Stimulated activated CD8-positive, alpha-beta memory T cell treated with anti-CD3 and anti-CD28 coated beads, Interleukin-15, amount 100 ng/mL, for 1 hour (primary cell): ENCODE results near the gene PRSS8.

Experiments used
- DNase-seq: peaks from one replicate; pipeline ENCODE4 v3.0.0-alpha.2; 2020; ENCODE audit warnings: low read depth

The PRSS8 gene

GRCh38 chr16:31128711-31129567, 6.6 kb downstream of the PRSS8 start:
- DNase-seq, result no peak

DNA sequence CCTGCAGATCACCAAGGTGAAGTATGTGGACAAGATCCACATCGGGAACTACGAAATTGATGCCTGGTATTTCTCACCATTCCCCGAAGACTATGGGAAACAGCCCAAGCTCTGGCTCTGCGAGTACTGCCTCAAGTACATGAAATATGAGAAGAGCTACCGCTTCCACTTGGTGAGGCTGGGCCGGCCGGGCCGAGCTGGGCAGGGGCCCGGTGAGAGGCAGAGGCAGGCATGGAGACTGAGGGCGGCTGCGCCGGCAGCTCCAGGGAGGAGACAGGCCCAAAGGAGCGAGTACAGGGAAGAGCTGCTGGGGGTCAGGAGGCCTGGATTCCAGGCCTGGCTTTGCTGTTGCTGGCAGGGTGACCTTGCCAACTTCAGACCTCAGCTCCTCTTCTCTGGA, 8.3 kb downstream of the PRSS8 start:
- no peak for DNase-seq

- DNase-seq, result no peak
Measured at GRCh38 chr16:31125844-31126243, 9.7 kb downstream of the PRSS8 start.

DNA sequence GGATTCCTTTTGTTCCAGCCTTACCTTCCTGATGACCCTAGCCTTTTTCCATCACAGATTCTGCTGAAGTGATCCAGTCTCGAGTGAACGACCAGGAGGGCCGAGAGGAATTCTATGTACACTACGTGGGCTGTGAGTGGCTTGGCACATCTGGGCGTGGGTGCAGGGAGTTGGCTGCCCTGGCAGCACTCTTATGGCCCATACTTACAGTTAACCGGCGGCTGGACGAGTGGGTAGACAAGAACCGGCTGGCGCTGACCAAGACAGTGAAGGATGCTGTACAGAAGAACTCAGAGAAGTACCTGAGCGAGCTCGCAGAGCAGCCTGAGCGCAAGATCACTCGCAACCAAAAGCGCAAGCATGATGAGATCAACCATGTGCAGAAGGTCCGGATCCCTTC, 15.4 kb downstream of the PRSS8 start:
- no peak for DNase-seq

DNA sequence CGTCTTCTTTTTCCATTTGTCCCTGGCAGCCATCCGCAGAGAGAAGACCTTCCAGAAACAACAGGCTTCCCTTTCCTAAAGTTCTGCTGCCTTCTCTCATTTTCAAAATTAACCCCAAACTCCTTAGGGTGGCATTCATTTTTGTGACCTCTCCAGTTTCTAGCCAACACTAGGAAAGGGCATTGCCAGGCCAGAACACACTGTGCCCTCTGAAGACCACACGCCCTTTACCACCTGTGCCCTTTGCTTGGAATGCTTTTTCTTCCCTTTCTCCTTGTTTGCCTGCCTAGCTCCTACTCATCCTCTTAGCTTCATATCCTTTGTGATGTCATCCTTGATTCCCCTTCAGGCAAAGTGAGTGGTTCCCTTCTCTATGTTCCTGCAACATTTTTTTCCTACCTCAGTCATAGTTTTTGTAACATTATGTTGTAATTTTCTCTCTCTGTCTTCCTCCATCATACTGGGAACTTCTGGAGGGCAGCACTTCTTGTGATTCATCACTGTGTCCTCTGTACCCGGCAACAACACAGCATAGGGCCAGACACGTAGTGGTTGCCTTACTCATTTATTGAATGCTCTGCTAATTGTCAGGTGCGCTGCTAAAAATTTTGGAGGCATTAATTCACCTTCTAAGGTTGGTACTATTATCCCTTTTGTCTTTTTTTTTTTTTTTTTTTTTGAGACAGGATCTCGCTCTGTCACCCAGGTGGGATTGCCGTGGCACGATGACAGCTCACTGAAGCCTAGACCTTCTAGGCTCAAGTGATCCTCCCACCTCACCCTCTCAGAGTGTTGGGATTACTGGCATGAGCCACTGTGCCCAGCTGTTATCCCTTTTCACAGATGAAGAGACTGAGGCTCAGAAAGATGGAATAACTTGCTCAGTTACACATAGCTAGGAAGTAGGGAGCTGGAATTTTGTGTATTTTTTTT, 17.0 kb downstream of the PRSS8 start:
- DNase-seq, result no peak

DNA sequence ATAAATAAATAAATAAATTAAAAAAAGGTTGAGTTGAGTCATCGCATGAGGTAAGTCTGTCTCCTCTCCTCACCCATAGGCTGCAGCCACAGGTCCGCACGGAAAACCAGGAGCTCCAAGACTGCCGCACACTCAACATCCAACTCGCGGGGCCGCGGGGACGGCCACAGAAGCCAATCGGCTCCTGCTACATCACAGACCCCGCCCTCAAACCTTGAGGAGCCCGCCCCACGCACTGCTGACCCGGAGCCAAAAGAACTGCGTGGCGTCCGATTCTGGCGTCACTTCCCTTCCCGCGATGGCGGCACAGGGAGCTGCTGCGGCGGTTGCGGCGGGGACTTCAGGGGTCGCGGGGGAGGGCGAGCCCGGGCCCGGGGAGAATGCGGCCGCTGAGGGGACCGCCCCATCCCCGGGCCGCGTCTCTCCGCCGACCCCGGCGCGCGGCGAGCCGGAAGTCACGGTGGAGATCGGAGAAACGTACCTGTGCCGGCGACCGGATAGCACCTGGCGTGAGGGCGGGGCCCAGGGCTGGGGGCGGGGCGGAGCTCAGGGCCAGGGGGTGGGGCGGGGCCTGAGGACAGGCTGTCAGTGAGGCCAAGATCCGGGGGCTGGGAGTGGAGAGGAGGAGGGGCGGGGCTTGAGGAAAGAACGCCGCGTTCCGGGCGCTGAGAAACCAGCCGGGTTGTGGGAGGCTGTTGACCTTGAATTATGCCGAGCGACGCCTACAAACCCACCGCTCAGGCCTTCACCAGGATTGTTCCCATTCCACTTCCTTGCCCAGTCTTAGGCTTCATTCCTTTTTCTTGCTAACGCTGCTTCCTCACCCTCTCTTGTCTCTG, 17.9 kb downstream of the PRSS8 start, which contains the start of gene KAT8:
Gene KAT8 (plus strand): TSS at position 281 of the 839 bp plus-strand sequence. CDS start 18 bp downstream, at position 299.
- peak; percentile 94 for DNase-seq

DNA sequence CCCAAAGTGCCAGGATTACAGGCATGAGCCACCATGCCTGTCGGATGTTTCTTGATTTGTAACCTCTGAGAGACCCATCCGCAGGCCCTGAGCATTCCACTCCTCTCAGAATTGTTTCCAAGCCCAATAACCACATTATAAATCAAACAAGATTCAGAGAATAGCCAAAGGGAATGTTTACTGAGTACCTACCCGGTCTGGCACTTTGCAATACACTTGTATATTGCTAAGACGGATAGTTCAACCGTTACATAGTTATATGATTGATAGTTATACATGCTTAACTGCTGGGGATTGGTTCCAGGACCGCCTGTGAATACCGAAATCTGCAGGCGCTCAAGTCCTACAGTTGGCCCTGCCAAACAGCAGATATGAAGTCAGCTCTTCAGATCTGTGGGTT, 21.1 kb downstream of the PRSS8 start:
- DNase-seq, result no peak

GRCh38 chr16:31113121-31114120, 22.1 kb downstream of the PRSS8 start:
- DNase-seq, result no peak

DNA sequence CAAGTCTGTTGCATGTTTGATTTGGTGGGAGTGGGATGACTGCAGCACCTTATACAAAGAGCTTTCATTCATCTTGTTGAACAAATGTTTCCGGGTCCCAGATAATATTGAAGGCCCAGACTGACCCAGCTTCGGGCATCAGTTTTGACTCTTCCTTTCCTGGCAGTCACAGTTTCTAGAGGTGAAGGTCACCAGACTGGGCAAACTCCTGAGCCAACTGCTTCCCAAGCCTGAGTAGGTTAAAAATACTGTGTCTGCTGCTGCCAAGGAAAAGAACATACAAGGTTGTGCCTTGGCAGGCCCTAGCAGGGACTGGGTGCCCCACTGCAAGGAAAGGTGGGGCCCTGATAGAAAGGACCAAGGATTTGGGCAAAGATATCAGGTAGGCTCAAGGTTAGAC, 22.8 kb downstream of the PRSS8 start:
- no peak for DNase-seq

- DNase-seq, result no peak
Measured at GRCh38 chr16:31111881-31112466, 23.6 kb downstream of the PRSS8 start.

DNA sequence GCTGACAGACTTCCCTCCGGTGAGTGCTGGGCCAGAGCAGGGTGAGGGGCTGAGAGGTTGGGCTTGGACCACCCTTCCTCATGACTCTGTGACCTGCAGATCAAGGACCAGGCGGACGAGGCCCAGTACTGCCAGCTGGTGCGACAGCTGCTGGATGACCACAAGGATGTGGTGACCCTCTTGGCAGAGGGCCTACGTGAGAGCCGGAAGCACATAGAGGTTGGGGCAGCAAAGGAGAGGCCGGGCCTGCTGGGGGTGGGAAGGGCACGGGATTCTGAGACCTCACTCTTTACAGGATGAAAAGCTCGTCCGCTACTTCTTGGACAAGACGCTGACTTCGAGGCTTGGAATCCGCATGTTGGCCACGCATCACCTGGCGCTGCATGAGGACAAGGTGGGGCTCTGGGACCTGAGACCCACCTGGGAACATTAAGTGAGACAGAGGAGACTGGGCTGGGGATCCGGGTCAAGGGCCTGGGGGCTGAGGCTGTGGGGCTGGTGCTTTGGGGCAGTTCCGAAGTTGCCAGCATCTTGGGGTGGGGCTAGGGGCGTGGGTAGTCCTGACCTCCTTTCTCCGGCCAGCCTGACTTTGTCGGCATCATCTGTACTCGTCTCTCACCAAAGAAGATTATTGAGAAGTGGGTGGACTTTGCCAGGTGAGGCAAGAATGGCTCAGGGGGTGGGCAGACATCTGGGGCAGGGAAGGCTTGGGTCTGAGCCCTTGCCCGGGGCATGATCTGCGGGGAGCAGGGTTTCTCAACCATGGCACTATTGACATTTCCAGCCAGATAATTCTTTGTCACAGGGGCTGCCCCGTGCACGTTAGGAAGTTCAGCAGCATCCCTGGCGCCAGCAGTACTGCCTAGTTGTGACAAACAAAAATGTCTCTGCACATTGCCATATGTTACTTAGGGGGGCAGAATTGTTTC, 25.2 kb downstream of the PRSS8 start:
- DNase-seq, result no peak

DNA sequence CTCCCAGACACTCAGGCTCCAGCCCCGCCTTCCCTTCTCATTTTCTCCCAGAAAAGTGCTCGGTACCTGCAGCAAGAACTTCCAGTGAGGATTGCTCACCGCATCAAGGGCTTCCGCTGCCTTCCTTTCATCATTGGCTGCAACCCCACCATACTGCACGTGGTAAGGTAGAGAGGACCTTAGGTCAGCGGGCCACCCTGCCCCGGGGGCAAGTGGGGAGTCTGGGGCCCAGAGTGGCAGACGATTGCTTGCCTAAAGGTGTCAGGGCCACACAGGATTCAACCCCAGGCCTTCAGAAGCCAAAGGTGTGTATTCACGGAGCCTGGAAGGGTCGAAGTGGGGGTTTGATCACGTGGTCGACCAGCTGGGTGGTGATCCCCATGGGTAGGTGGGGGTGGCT, 25.9 kb downstream of the PRSS8 start:
- DNase-seq, result no peak

- no peak for DNase-seq
Measured at GRCh38 chr16:31108794-31109558, 26.6 kb downstream of the PRSS8 start.

GRCh38 chr16:31108035-31108793, 27.3 kb downstream of the PRSS8 start, which contains the start of gene BCKDK:
TSS of gene BCKDK (plus strand) at chr16:31108386. CDS start at chr16:31109224, 838 bp downstream.
- peak; percentile 21 for DNase-seq

DNA sequence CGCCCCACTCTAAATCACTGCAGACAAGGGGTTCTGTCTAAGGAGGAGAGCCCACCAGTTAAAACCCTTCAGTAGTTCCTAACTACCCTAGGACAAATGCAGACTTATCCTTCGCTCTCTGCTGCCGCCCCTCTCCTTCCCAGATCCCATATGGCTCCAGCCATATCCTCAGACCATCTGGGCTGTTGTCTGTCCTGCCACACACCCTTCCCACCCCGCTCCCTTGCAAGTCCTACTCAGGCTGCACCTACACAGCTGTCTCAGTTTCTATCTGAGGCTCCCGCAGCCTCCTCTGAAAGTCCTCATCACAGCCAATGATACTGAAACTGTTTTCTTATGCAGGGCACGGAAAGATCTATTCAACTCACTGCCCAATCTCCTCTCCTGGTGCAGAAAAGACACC, 28.1 kb downstream of the PRSS8 start:
- DNase-seq, result no peak

GRCh38 chr16:31106509-31107464, 28.7 kb downstream of the PRSS8 start:
- no peak for DNase-seq
